MG63 (cell line): Measurements from ENCODE around the gene PDE4D. TPM values are rescaled to one million over a fixed set of nuclear protein-coding genes. Genes with fewer than 3 reads are reported as not detected.

ENCODE experiments used
- DNase-seq: peaks from one replicate; pipeline ENCODE4 v3.0.0-alpha.2; 2020
- H3K27me3 ChIP-seq: fragments of 250-450 bp; sonication (Bioruptor Pico); 2 replicates; pipeline ENCODE4 v1.5.1; 2020; ENCODE audit warnings: mild to moderate bottlenecking, moderate library complexity
- H3K36me3 ChIP-seq: fragments of 250-450 bp; sonication (Bioruptor Pico); 2 replicates; pipeline ENCODE4 v1.5.1; 2020; ENCODE audit warnings: mild to moderate bottlenecking, moderate library complexity
- H3K4me3 ChIP-seq: fragments of 250-450 bp; sonication (Bioruptor Pico); 2 replicates; pipeline ENCODE4 v1.5.1; 2020; ENCODE audit warnings: mild to moderate bottlenecking, moderate library complexity
- H3K9me3 ChIP-seq: fragments of 250-450 bp; sonication (Bioruptor Pico); 2 replicates; pipeline ENCODE4 v1.5.1; 2020; ENCODE audit warnings: mild to moderate bottlenecking, moderate library complexity
- total RNA-seq: library from RNA; depleted of rRNA; stranded (reverse); fragments of >200 nt; shearing (Covaris generic); gene quantifications from 2 replicates; pipeline ENCODE4 v1.2.3, GENCODE V29; 2014; ENCODE audit warnings: low replicate concordance

Gene PDE4D
- total RNA-seq, 1 experiment from 2014 or later, result 3.1 TPM

- no peak for DNase-seq
- Histone ChIP-seq H3K4me3 (no peak overlapping the region), H3K36me3 (no peaks in the 10 kb centered on the region), H3K9me3 (no peaks in the 10 kb centered on the region), H3K27me3 (no peaks in the 10 kb centered on the region)
Observed at GRCh38 chr5:59346982-59347381, 546.5 kb downstream of the PDE4D start.

GRCh38 chr5:59346514-59346913 is 547.0 kb downstream of the PDE4D start:
- H3K9me3 ChIP-seq, result no peaks in the 10 kb centered on the region
- H3K4me3 ChIP-seq, result no peak overlapping the region
- no peaks in the 10 kb centered on the region for H3K36me3 ChIP-seq
- DNase-seq, result no peak
- no peaks in the 10 kb centered on the region for H3K27me3 ChIP-seq

- no peak for DNase-seq
- Histone ChIP-seq H3K27me3 (no peaks in the 10 kb centered on the region), H3K36me3 (no peaks in the 10 kb centered on the region), H3K9me3 (no peaks in the 10 kb centered on the region), H3K4me3 (no peak overlapping the region)
Observed at GRCh38 chr5:59342181-59342580, 551.3 kb downstream of the PDE4D start.

GRCh38 chr5:59341760-59342159 is 551.8 kb downstream of the PDE4D start:
- H3K4me3 ChIP-seq, result no peak overlapping the region
- no peaks in the 10 kb centered on the region for H3K27me3 ChIP-seq
- H3K36me3 ChIP-seq, result no peaks in the 10 kb centered on the region
- DNase-seq, result no peak
- H3K9me3 ChIP-seq, result no peaks in the 10 kb centered on the region

GRCh38 chr5:59341155-59341554 is 552.4 kb downstream of the PDE4D start:
- Histone ChIP-seq H3K9me3 (no peaks in the 10 kb centered on the region), H3K36me3 (no peaks in the 10 kb centered on the region), H3K27me3 (no peaks in the 10 kb centered on the region), H3K4me3 (no peak overlapping the region)
- DNase-seq, result no peak

- H3K9me3 ChIP-seq, result no peaks in the 10 kb centered on the region
- H3K36me3 ChIP-seq, result no peaks in the 10 kb centered on the region
- H3K4me3 ChIP-seq, result no peak overlapping the region
- no peaks in the 10 kb centered on the region for H3K27me3 ChIP-seq
- no peak for DNase-seq
Observed at GRCh38 chr5:59340637-59341036, 552.9 kb downstream of the PDE4D start.

- Histone ChIP-seq H3K36me3 (no peaks in the 10 kb centered on the region), H3K27me3 (no peaks in the 10 kb centered on the region), H3K4me3 (no peak overlapping the region), H3K9me3 (no peaks in the 10 kb centered on the region)
- no peak for DNase-seq
Observed at GRCh38 chr5:59337240-59337639, 556.3 kb downstream of the PDE4D start.

- H3K27me3 ChIP-seq, result no peaks in the 10 kb centered on the region
- no peak for DNase-seq
- no peak overlapping the region for H3K4me3 ChIP-seq
- no peaks in the 10 kb centered on the region for H3K36me3 ChIP-seq
- H3K9me3 ChIP-seq, result no peaks in the 10 kb centered on the region
Observed at GRCh38 chr5:59335544-59335943, 558.0 kb downstream of the PDE4D start.

GRCh38 chr5:59333416-59333815 is 560.1 kb downstream of the PDE4D start:
- no peak overlapping the region for H3K4me3 ChIP-seq

GRCh38 chr5:59332236-59332973 is 561.1 kb downstream of the PDE4D start:
- DNase-seq, result no peak
- Histone ChIP-seq H3K36me3 (no peaks in the 10 kb centered on the region), H3K27me3 (no peaks in the 10 kb centered on the region), H3K9me3 (no peaks in the 10 kb centered on the region), H3K4me3 (no peak overlapping the region)

More at GRCh38 chr5:59333416-59333815, 560.1 kb downstream of the PDE4D start:
- no peaks in the 10 kb centered on the region for H3K27me3 ChIP-seq
- DNase-seq, result no peak
- no peaks in the 10 kb centered on the region for H3K36me3 ChIP-seq
- H3K9me3 ChIP-seq, result no peaks in the 10 kb centered on the region

GRCh38 chr5:59330680-59331079 is 562.8 kb downstream of the PDE4D start:
- no peak overlapping the region for H3K4me3 ChIP-seq
- H3K36me3 ChIP-seq, result no peaks in the 10 kb centered on the region
- no peaks in the 10 kb centered on the region for H3K9me3 ChIP-seq
- H3K27me3 ChIP-seq, result no peaks in the 10 kb centered on the region
- DNase-seq, result no peak

GRCh38 chr5:59328709-59329296 is 564.7 kb downstream of the PDE4D start:
- DNase-seq, result peak; percentile 82
- no peaks in the 10 kb centered on the region for H3K36me3 ChIP-seq

GRCh38 chr5:59327191-59327980 is 566.1 kb downstream of the PDE4D start:
- no peaks in the 10 kb centered on the region for H3K9me3 ChIP-seq
- no peaks in the 10 kb centered on the region for H3K27me3 ChIP-seq
- no peaks in the 10 kb centered on the region for H3K36me3 ChIP-seq
- no peak overlapping the region for H3K4me3 ChIP-seq
- no peak for DNase-seq

More at GRCh38 chr5:59328709-59329296, 564.7 kb downstream of the PDE4D start:
- Histone ChIP-seq H3K9me3 (no peaks in the 10 kb centered on the region), H3K27me3 (no peaks in the 10 kb centered on the region), H3K4me3 (no peak overlapping the region)

GRCh38 chr5:59326596-59326995 is 566.9 kb downstream of the PDE4D start:
- DNase-seq, result no peak
- Histone ChIP-seq H3K36me3 (no peaks in the 10 kb centered on the region), H3K9me3 (no peaks in the 10 kb centered on the region), H3K27me3 (no peaks in the 10 kb centered on the region), H3K4me3 (no peak overlapping the region)

GRCh38 chr5:59325070-59325469 is 568.5 kb downstream of the PDE4D start:
- no peak overlapping the region for H3K4me3 ChIP-seq
- H3K36me3 ChIP-seq, result no peaks in the 10 kb centered on the region
- DNase-seq, result no peak
- H3K27me3 ChIP-seq, result no peaks in the 10 kb centered on the region
- no peaks in the 10 kb centered on the region for H3K9me3 ChIP-seq

- Histone ChIP-seq H3K36me3 (no peaks in the 10 kb centered on the region), H3K4me3 (no peak overlapping the region), H3K9me3 (no peaks in the 10 kb centered on the region), H3K27me3 (no peaks in the 10 kb centered on the region)
- no peak for DNase-seq
Observed at GRCh38 chr5:59322894-59323293, 570.6 kb downstream of the PDE4D start.

GRCh38 chr5:59322058-59322457 is 571.5 kb downstream of the PDE4D start:
- DNase-seq, result no peak
- Histone ChIP-seq H3K36me3 (no peaks in the 10 kb centered on the region), H3K9me3 (no peaks in the 10 kb centered on the region), H3K27me3 (no peaks in the 10 kb centered on the region), H3K4me3 (no peak overlapping the region)
